Lower lobe of right lung (tissue), 2 donors: ENCODE measurements around the gene CDKAL1. TPM values are rescaled to one million over a fixed set of nuclear protein-coding genes. Genes with fewer than 3 reads are reported as not detected.

ENCODE experiments used
- ATAC-seq, 2 donors: fragments of 200-7000 bp; cut with Tn5 transposase; one replicate each; pipeline ENCODE4 v1.9.1; 2020 to 2022; ENCODE audit warnings: mild to moderate bottlenecking in 2 of 2, moderate library complexity in 2 of 2
- DNase-seq: peaks from one replicate; pipeline ENCODE4 v3.0.0-alpha.2; 2020
- H3K27ac ChIP-seq: fragments of 200-600 bp; one replicate; pipeline ENCODE4 v1.8.0; 2022
- H3K27me3 ChIP-seq: fragments of 200-600 bp; one replicate; pipeline ENCODE4 v1.8.0; 2022; ENCODE audit warnings: low read depth
- H3K36me3 ChIP-seq: fragments of 200-600 bp; one replicate; pipeline ENCODE4 v1.8.0; 2022; ENCODE audit warnings: mild to moderate bottlenecking
- H3K4me1 ChIP-seq: fragments of 200-600 bp; one replicate; pipeline ENCODE4 v1.8.0; 2022
- H3K4me3 ChIP-seq: fragments of 200-600 bp; one replicate; pipeline ENCODE4 v1.8.0; 2022; ENCODE audit warnings: mild to moderate bottlenecking
- H3K9me3 ChIP-seq: fragments of 200-600 bp; one replicate; pipeline ENCODE4 v1.8.0; 2022
- CTCF ChIP-seq: fragments of 200-600 bp; IDR thresholded peaks from one replicate; pipeline ENCODE4 v1.8.0; 2022; ENCODE audit warnings: antibody characterized with exemption, mild to moderate bottlenecking
- intact Hi-C: fragments of 100-400 bp; cut with DNase I; formaldehyde crosslinking; loops from one replicate; pipeline ENCODE4 v1.11.0; 2022
- total RNA-seq: library from RNA; stranded (reverse); fragmentation: NEBNext Ultra II Directional; extraction: Animal tissue kit (Norgen Biotek cat#: 25700); gene quantifications from one replicate; pipeline ENCODE4 v1.2.1, GENCODE V29; 2021
- donor health status: DM: no; HTN: yes; CAD: no; lungs with severe emphysema.

CDKAL1 gene
- total RNA-seq, 1 donor from 2014 or later: 16.0 TPM

DNA sequence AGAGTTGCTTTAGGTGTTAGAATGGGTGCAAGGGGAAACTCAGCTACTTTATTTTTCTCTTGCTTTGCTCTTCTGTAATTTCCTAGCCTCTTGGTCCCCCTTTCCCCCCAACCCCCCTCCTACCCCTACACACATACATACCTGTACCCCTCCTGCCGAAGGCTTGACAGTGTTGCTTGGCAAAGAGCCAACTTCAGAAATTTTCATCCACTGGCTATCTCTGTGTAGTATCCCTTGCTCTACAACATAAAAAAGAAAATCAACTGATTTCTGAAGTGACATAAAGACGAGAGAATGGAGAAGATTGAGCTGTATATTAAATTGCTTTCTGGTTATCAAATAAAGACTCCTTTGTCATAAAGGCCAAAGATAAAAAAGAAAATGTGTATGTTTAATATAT lies 561.2 kb downstream of the CDKAL1 start:
- Histone ChIP-seq H3K36me3 (no peaks in the 10 kb centered on the region), H3K4me3 (no peak overlapping the region), H3K27ac (no peak overlapping the region), H3K4me1 (no peaks in the 10 kb centered on the region), H3K9me3 (no peaks in the 10 kb centered on the region), H3K27me3 (no peaks in the 10 kb centered on the region)
- ATAC-seq (no peak), DNase-seq (no peak)
- TF ChIP-seq CTCF: no peak
- intact Hi-C loops: no loop called here

DNA sequence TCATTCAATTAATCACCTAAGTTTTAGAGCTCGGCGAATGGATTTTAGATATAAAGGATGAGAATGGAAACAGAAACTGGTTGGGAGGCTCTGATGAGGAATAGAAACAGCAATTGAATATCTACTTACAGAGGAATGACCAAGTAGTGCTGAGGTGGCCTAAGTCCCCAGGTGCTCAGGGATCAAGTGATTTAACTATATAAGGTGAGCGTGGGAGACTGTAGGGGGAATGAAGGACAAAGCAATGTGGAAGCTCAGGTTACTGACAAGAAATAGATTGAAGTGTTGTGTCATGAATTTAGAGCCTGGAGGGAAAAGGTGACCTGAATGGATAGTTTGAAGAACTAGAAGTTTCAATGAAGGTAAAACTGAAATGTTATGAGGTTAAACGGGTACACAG lies 563.9 kb downstream of the CDKAL1 start:
- no peak for ATAC-seq
- TF ChIP-seq CTCF: no peak
- no peak overlapping the region for H3K4me3 ChIP-seq
- H3K27ac ChIP-seq: no peak overlapping the region
- H3K27me3 ChIP-seq: no peaks in the 10 kb centered on the region
- H3K9me3 ChIP-seq: no peaks in the 10 kb centered on the region
- intact Hi-C loops: no loop called here
- H3K4me1 ChIP-seq: no peaks in the 10 kb centered on the region
- DNase-seq: no peak
- H3K36me3 ChIP-seq: no peaks in the 10 kb centered on the region

DNA sequence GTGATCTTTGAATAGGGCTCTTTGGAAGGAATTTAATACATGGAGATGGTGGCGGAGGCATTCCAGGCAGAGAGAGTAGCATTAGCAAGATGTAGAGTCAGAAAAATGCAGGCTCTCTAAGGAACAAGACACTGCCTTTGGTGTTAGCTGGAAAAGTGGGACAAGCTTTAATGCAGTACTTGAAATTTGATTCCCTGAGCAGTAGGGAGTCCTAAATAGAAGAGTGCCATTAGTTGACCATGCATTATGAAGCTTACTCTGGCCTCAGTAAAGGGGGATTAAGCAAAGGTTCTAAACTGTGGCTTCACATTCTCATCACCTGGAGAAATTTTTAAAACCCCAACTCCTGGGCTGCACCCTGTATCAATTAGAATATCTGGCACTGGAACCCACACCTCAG lies 564.5 kb downstream of the CDKAL1 start:
- Histone ChIP-seq H3K4me1 (no peaks in the 10 kb centered on the region), H3K36me3 (no peaks in the 10 kb centered on the region), H3K27me3 (no peaks in the 10 kb centered on the region), H3K27ac (no peak overlapping the region), H3K9me3 (no peaks in the 10 kb centered on the region), H3K4me3 (no peak overlapping the region)
- intact Hi-C loops: no loop called here
- no peak for ATAC-seq
- DNase-seq: no peak
- no peak for TF ChIP-seq CTCF

DNA sequence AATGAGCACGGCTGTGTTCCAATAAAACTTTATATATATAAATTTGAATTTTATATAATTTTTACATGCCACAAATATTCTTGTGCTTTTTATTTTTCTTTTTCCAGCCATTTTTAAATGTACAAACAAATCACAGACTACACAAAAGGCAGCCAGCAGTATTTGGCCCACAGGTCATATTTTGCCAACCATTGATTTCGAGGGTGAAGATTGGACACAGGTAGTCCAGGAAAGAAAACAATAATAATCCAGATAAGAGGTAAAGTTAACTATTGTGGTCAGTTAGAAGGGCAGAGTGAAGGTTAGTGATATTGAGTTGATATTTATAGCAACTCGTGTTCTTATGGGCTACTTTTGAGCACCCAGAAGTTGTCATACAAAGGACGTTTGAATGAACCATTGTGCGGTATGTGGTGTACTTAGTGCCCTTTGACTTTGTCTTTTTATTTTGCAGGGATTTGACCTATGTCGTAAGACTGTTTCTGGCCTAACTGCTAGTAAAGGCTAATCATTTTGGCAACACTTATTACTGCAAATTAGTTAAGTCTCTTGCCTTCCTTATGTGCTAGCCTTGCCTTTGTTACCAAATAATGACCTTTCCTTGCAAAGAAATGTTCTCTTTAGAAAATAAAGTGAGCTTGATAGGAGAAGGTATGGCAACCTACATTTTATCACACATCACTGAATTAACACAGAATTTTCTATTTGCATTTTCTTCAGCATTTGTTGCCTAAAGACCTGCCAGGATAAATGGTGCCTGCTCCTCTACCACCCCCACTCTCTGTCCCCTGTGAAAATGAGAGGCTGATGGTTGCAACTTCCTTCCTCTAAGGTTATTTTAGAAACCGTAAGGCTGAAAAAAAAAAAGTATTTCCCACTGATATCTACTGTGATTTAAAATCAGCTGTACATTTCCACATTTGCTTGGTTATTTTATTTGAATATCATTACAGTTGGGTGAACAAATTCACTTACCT lies 565.4 kb downstream of the CDKAL1 start:
- no peaks in the 10 kb centered on the region for H3K36me3 ChIP-seq
- TF ChIP-seq CTCF: no peak
- ATAC-seq (no peak), DNase-seq (no peak)
- no peak overlapping the region for H3K4me3 ChIP-seq
- no peaks in the 10 kb centered on the region for H3K27me3 ChIP-seq
- no peaks in the 10 kb centered on the region for H3K4me1 ChIP-seq
- H3K27ac ChIP-seq: no peak overlapping the region
- H3K9me3 ChIP-seq: no peaks in the 10 kb centered on the region
- intact Hi-C loops: no loop called here

- no peak for TF ChIP-seq CTCF
- ATAC-seq (no peak), DNase-seq (no peak)
- no peaks in the 10 kb centered on the region for H3K9me3 ChIP-seq
- intact Hi-C loops: no loop called here
- H3K27ac ChIP-seq: no peak overlapping the region
- H3K27me3 ChIP-seq: no peaks in the 10 kb centered on the region
- H3K4me3 ChIP-seq: no peak overlapping the region
- H3K36me3 ChIP-seq: no peaks in the 10 kb centered on the region
- no peaks in the 10 kb centered on the region for H3K4me1 ChIP-seq
Observed at GRCh38 chr6:21100991-21101390, 566.7 kb downstream of the CDKAL1 start.
